IPS-NIHi7 (cell line): Measurements from ENCODE around the gene APOL2.
"Not testable (repeated sequence)": the region's sequence is repeated elsewhere in the genome, so short reads cannot be mapped to it uniquely, and the experiment has no call there.

Experiments used
- DNase-seq: peaks from one replicate; pipeline ENCODE4 v3.0.0; 2012; ENCODE audit warnings: mixed read lengths; ENCODE audit errors: extremely low spot score

Gene APOL2

GRCh38 chr22:36243986-36244385, 4.7 kb upstream of the APOL2 start:
- no peak for DNase-seq

DNA sequence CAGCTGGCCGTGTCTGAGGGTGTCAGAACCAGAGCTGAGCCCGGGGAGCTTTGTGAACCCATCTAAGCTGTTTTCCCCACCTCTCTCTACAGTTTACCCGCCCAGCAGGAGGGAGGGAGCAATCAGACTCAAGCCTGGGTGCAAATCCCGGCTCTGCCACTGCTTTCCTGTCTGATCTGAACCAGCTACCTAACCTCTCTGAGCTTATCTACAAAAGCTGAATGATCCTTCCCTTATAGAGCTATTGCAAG, 252 bp downstream of the APOL2 start:
- DNase-seq: no peak

DNA sequence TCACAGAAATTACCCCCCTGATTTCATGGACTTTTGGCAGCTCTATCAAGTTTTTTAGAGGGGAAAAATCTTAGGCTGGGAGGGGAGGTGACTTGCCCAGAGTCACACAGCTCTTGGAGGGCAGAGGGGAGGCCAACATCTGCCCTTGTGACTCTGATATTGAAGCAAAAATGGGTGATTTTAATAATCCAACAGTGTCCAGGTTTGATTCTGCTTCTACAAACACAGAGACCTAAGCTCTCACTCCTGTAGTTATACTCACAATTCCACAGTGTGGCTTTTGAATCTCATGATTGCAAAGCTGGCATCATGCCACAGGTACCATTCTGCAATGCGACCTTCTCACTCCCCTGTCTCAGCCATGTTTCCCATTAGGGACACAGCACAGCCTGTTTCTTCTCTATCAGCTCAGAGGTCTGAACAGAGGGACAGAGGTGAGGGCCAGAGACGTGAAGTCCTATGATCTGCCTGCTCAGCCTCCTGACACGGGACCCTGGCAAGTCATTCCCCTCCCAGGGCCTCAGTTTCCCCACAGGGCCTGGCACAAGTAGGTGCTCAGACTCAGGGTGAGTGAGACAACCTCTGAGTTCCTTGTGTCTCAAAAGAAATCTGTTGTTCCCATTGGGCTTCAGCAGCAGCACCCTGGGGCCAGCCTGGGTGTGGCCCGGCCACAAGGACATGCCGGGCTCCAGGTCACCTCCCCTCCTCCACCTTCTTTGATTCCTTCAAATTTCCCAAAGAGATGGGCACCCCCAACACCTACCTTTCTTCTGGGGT, 766 bp downstream of the APOL2 start:
- DNase-seq: no peak

DNA sequence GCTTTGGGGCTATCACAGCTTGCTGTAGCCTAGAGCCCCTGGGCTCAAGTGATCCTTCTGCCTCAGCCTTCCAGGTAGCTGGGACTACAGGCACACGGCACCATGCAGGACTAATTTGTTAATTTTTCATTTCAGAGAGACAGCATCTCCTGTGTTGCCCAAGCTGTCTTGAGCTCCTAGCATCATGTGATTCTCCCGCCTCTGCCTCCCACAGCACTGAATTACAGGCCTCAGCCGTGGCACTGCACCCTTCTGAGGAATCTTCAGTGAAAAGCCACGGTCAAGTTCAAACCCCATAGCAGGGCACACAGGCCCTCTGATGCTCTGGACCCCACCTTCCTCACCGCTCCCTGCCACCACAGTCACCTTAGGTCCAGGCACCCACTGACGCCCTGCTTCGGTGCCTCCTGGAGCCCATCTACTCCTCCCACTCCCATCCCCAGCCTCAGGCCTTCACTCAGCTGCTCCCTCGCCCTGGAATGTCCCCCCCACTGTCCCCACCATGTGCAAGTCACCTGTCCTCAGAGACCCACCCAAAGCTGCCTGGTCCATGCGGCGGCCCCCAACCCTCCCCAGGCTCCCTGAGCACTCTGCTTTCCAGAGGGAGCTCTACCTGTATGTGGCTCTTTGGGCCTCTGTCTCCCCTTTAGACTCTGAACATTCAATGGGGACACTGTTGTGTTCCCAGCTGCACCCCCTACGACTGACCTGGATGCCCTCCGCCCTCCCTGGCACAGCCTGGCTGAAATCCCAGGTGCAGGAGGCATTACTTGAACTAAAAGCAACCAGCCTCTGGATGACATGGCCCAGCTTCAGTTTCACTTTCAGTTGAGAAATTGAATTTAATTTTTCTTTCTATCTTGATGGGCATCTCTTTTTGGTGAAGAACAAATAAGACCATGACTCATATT, 1.6 kb downstream of the APOL2 start:
- DNase-seq: no peak

DNA sequence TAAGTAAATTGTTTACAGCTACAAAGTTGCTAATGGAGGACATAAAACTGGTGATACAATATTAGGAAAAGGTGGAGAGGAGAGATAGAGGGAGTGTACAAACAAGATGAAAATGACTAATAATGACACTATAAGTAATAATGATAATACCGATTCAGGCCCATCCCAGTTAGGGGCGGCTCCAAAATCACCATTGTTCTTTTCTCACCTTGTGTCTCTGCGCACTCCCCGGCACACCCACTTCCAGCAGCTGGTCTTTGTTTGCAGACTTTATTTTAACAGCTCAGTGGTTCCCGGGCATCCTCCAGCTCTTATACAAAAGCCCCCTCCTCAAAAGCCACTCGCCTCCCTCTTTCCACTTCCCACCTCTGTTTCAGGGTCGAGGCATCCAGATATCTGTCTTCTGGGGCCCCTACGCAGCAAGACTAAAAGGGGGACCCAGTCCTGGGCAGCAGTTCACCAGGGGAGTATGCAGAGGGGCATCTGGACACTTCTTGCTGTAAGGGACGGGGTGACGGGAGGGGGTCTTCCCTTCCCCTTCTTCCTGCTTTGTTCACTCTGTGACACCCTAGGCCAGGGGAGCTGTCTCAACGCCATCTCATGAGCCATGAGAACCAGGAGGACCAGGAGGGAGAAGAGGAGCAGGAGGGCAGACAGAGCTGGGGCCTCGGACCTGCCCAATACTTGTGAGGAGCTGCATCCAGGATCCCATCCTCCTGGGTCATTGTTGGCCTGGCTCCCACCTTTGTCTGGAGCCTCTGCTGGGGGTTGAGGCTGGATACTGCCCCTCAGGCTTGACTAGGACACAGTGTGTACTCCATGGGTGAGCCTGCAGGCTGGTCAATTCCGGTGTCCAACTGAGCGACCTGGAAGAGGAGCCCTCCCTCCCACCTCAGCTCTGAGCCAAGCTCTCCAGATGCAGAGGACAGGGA, 2.7 kb downstream of the APOL2 start:
- DNase-seq: no peak

GRCh38 chr22:36235585-36235984, 3.7 kb downstream of the APOL2 start:
- DNase-seq: no peak

GRCh38 chr22:36234919-36235318, 4.4 kb downstream of the APOL2 start:
- DNase-seq: no peak

DNA sequence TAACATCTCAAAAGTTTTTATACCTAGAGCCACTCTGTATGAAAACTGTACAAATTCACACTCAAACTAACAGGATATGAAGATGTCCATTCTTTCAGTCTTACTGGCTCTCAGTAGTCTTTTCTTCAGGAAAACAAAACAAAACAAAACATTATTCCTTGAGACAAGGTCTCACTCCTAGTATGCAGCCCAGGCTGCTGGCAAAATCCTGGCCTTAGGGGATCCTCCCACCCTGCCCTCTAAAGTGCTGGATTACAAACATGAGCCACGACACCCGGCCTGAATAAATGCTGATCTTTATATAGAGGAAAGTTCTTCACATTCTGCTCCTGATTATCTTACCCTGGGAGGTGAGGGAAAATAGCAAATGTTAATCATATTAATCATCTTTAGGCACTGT, 5.1 kb downstream of the APOL2 start:
- DNase-seq: no peak

DNA sequence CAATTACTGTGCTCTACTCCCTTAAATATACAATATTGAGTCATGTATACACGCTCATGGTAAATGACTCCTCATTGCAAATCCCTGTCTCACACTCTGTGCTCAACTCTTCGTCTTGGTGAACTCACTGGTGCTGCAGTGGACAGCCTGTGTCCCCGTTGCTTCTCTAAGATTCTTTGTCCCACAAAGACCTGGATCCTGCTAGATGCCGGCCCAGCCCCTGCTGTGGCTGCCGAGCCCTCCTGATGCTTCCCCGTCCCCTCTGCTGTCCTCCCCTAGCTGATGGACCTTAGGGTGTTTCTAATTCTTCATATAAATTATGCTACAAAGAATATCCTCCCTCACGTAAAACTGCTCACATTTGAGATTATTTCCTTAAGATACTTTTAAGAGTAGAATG, 5.5 kb downstream of the APOL2 start:
- DNase-seq: no peak

DNA sequence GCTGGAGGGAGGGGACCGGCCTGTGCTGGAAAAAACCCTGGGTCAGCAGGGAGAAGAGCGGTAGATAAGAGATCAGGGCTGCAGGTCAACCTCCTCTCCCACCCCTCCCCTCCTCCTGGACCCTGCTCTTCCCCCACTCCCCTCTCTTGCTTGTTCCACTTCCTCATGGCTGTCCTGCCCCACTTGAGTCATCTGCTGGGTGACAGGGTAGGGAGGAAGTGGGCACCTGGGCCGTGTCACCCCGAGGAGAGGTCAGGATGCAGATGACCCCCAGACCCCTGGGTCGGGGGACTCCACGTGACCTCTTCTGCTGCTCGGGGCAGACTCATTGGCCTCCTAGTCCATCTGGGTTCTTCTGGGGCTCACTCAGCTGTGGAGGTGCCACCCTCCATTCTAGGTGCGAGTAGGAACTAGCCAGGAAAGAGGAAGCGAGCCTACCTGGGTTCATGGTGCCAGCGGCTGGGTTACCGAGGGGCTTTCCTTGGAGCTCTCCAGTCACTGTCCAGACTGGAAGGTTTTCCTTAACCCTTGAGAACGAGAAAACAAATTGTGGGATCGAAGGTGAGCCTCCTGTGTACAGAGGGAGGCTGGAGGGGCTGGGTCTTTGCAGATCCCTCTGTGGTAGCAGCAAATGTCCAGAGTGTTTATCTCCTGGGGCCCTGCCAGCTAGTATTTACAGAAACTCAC, 6.5 kb downstream of the APOL2 start:
- no peak for DNase-seq

GRCh38 chr22:36231051-36231450, 8.3 kb downstream of the APOL2 start:
- DNase-seq: peak; percentile 35

DNA sequence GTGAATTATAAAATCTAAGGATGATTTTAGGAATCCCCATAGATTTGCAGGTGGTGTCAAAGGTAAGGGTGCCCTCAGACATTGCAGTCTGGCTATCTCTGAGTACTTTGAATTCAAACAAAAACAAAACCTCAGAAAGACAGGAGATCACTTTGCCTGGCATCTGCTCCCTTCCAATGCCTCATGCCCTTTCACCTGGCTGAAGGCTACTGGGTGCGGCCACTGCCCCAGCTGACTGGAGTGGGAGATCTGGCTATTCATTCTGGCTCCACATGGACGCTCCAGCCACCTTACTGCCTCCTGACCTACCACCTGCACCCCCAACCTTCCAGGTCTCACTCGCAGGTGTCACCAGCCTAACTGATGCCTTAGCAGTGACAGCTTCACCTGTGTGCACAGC, 9.7 kb downstream of the APOL2 start:
- not testable (repeated sequence) for DNase-seq

- DNase-seq: no peak
Measured at GRCh38 chr22:36228944-36229343, 10.4 kb downstream of the APOL2 start.

- not testable (repeated sequence) for DNase-seq
Measured at GRCh38 chr22:36228369-36228768, 11.0 kb downstream of the APOL2 start.

DNA sequence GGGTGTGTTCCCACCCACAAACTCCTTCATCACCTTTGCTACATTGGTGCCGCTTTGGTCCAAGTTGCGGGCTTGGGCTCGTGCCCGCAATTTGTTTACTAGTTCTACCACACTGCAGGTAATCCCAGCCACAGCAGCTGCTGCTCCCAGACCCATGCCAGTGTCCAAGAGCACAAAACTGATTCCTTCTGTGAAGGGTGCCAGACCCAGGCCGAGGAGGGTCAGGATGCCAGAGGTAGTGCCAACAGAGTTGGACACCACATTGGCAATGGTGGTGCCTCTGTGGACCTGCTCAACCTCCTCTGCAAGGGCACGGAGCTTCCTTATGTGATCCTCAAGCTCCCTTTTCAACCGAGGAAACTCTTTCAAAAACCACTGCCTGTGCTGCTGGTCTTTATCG, 11.5 kb downstream of the APOL2 start:
- DNase-seq: no peak

GRCh38 chr22:36227396-36227795, 11.9 kb downstream of the APOL2 start:
- DNase-seq: no peak

DNA sequence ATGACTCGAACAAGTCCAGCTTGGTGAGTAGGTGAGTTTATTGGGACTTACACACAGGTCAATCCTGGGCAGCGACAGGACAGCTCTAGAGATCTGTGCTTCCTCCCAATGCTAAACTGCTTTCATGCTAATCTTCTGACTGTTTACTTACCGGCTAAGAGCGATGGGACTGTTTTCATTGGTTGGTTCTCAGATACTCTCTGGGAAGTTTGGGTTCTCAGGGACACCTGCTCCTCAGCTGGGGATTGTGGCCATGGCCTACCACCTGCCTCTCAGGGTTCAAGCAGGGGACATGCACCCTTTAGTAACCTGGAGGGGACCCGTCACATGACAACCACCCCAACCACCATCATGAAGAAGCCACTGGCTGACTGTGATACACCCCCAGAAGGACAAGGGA, 13.1 kb downstream of the APOL2 start:
- DNase-seq: no peak

DNA sequence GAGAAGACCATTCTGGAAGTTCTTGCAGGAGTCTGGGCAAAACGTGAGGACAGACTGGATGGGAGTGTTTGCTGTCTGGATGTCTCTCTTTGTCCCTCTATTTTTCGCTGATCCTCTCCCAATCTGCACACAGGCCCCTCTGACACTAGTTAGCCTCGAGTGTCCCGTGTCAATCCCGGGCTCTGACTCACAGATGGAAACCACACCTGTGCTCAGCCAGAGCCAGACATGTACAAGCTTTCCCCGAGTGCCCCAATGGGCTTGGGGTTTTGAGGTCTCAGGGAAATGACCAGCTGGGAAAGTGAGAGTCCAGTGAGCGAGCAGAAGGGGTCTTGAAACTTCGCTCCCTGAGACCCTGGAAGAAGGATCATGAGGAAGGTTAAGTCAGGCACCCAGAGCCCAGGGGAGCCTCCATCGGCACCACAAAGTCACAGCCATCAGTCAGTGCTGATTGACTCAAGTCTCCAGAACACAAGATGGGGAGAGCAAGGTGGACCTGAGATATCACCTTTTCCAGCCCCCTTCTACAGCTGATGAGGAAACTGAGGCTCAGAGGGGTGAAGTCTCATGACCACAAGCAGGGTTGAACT, 13.9 kb downstream of the APOL2 start:
- no peak for DNase-seq

DNA sequence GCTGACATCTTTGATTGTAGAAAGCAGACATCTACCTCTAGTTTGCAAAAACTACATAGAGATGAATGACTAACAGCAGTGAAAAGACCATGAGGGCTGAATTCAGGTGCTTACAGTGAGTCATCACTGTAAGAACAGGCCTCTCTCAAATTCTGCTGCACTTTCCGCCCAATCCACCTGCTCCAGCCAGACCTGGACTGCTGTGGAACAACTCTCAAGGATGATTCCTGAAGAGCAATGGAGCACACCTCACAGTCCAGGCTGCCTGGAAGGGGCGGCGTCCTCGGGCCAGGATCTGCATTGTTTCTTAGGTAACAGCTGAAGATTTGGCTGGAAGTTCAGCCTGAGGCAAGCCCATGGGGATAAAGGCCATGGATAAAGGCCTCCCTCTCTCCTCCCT, 15.1 kb downstream of the APOL2 start:
- no peak for DNase-seq

GRCh38 chr22:36223504-36223903, 15.8 kb downstream of the APOL2 start:
- no peak for DNase-seq

DNA sequence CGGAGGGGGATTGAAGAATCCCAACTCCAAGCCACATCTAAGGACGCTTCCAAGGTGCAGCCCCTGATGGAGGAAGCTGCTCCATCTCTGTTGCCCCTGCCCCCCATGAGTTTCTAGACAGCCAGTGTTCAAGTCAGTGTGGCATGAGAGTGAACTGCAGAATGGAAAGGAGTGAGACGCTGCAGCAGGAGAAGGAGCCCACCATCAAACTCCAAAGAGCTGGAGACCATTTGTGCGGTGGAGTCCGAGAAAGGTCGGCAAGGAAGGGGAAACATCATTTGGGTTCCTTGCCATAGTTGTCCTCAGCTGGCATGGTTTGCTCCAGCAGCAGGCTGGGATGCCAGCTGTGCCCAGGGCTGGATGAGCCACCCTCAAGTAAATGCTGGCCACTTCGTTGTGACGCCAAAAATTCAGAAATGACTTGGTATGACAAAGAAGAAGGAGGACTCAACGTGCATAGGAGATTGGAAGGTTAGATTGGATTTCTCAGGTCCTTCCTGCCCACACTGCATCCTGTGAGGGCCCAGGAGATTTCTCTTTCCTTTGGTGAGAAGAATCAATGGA, 16.4 kb downstream of the APOL2 start:
- DNase-seq: no peak
